ENCODE measurements around the gene TBC1D32.
"Not testable (repeated sequence)": the region's sequence is repeated elsewhere in the genome, so short reads cannot be mapped to it uniquely, and the experiment has no call there.

The TBC1D32 gene

GRCh38 chr6:121347484-121347883 is 13.2 kb upstream of the TBC1D32 start:
- Histone ChIP-seq H3K9ac (ENCODE audit: low read length) (no peak overlapping the region), H3K4me1 (ENCODE audit: insufficient read depth, low read length) (no peaks in the 10 kb centered on the region), H3K27ac (ENCODE audit: low read depth, low read length) (no peak overlapping the region), H3K27me3 (ENCODE audit: control insufficient read depth in 1 of 2, insufficient read depth in 2 of 2, low read length in 2 of 2) (no peaks in the 10 kb centered on the region), H3K4me3 (ENCODE audit: low read depth in 1 of 2, low read length in 2 of 2) (no peak overlapping the region), H3K9me3 (ENCODE audit: low read length) (no peaks in the 10 kb centered on the region), H3K36me3 (ENCODE audit: insufficient read depth, low read length) (no peaks in the 10 kb centered on the region)

GRCh38 chr6:121344539-121344938 is 10.3 kb upstream of the TBC1D32 start:
- Histone ChIP-seq H3K27ac (ENCODE audit: low read depth, low read length) (no peak overlapping the region), H3K27me3 (ENCODE audit: control insufficient read depth in 1 of 2, insufficient read depth in 2 of 2, low read length in 2 of 2) (no peaks in the 10 kb centered on the region), H3K36me3 (ENCODE audit: insufficient read depth, low read length) (no peaks in the 10 kb centered on the region), H3K9ac (ENCODE audit: low read length) (no peak overlapping the region), H3K4me1 (ENCODE audit: insufficient read depth, low read length) (no peaks in the 10 kb centered on the region), H3K4me3 (ENCODE audit: low read depth in 1 of 2, low read length in 2 of 2) (no peak overlapping the region), H3K9me3 (ENCODE audit: low read length) (no peaks in the 10 kb centered on the region)

DNA sequence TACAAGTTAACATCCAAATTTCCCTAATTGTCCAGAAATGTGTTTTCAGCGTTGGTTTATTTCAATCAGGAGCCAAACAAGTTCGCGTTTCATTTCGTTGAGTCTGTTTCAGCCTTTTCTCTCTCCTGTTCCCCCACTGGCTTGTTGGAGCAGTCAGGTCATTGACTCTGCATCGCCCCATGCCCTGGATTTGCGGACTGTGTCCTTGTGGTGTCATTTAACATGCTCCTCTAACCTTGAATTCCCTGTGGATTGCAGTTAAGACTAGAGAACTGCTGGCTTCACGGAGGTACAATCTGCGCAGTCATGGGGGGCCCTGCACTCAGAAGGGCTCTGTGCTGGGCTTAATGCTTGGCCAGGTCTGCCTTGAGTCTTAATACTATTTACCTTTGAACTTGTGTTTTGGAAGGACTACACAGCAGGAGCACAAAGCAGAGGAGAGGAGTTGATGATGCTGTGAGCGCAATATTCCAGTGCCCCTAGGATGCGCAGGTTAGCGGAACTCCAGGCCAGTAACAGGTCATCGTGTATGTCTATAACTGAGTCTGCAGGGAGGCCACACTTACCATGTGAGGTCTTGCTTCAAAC is 5.5 kb upstream of the TBC1D32 start:
- Histone ChIP-seq H3K9me3 (ENCODE audit: low read length) (no peaks in the 10 kb centered on the region), H3K4me1 (ENCODE audit: insufficient read depth, low read length) (no peaks in the 10 kb centered on the region), H3K36me3 (ENCODE audit: insufficient read depth, low read length) (no peaks in the 10 kb centered on the region), H3K27me3 (ENCODE audit: control insufficient read depth in 1 of 2, insufficient read depth in 2 of 2, low read length in 2 of 2) (no peaks in the 10 kb centered on the region), H3K27ac (ENCODE audit: low read depth, low read length) (no peak overlapping the region), H3K9ac (ENCODE audit: low read length) (no peak overlapping the region), H3K4me3 (ENCODE audit: low read depth in 1 of 2, low read length in 2 of 2) (no peak overlapping the region)

GRCh38 chr6:121338956-121339355 is 4.7 kb upstream of the TBC1D32 start:
- H3K4me3 ChIP-seq (ENCODE audit: low read depth in 1 of 2, low read length in 2 of 2): no peak overlapping the region
- H3K9me3 ChIP-seq (ENCODE audit: low read length): no peaks in the 10 kb centered on the region
- no peaks in the 10 kb centered on the region for H3K27me3 ChIP-seq (ENCODE audit: control insufficient read depth in 1 of 2, insufficient read depth in 2 of 2, low read length in 2 of 2)
- no peaks in the 10 kb centered on the region for H3K36me3 ChIP-seq (ENCODE audit: insufficient read depth, low read length)
- no peaks in the 10 kb centered on the region for H3K4me1 ChIP-seq (ENCODE audit: insufficient read depth, low read length)
- H3K27ac ChIP-seq (ENCODE audit: low read depth, low read length): no peak overlapping the region
- H3K9ac ChIP-seq (ENCODE audit: low read length): no peak overlapping the region

DNA sequence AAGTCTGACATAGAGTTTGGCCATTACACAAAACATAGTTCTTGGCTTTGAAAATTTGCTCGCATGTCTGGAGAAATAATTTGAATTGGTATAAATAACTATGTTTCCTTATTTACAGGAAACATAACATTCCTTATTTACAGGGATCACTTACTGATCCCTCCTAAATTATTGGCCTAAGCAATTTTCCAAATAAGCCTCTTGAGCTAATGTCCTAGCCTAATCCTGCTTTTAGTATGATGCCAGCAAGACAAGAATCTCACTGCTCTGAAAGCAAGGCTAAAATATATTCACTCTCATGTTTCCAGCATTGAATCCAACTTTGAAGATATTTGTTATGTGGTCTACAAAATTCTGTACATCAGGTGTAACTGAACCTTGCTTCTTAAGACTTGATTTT is 4.1 kb upstream of the TBC1D32 start:
- Histone ChIP-seq H3K9me3 (ENCODE audit: low read length) (no peaks in the 10 kb centered on the region), H3K4me3 (ENCODE audit: low read depth in 1 of 2, low read length in 2 of 2) (no peak overlapping the region), H3K27me3 (ENCODE audit: control insufficient read depth in 1 of 2, insufficient read depth in 2 of 2, low read length in 2 of 2) (no peaks in the 10 kb centered on the region), H3K27ac (ENCODE audit: low read depth, low read length) (no peak overlapping the region), H3K9ac (ENCODE audit: low read length) (no peak overlapping the region), H3K36me3 (ENCODE audit: insufficient read depth, low read length) (no peaks in the 10 kb centered on the region), H3K4me1 (ENCODE audit: insufficient read depth, low read length) (no peaks in the 10 kb centered on the region)

GRCh38 chr6:121335087-121336008 is 1.1 kb upstream of the TBC1D32 start:
- Histone ChIP-seq H3K4me1 (ENCODE audit: insufficient read depth, low read length) (no peaks in the 10 kb centered on the region), H3K36me3 (ENCODE audit: insufficient read depth, low read length) (no peaks in the 10 kb centered on the region), H3K27me3 (ENCODE audit: control insufficient read depth in 1 of 2, insufficient read depth in 2 of 2, low read length in 2 of 2) (no peaks in the 10 kb centered on the region), H3K27ac (ENCODE audit: low read depth, low read length) (peak overlapping the region; percentile 52), H3K9ac (ENCODE audit: low read length) (peak overlapping the region; percentile 56), H3K4me3 (ENCODE audit: low read depth in 1 of 2, low read length in 2 of 2) (peak overlapping the region; percentile 51 to 92), H3K9me3 (ENCODE audit: low read length) (no peaks in the 10 kb centered on the region)

DNA sequence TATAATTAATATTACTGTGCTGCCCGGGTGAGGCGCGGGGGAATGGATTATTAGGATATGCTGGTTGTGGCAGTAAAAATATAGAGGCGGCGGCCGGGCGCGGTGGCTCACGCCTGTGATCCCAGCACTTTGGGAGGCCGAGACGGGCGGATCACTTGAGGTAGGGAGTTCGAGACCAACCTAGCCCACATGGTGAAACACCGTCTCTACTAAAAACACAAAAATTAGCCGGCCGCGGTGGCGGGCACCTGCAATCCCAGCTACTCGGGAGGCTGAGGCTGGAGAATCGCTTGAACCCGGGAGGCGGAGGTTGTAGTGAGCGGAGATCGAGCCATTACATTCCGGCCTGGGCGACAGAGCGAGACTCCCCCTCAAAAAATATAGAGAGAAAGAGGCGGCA is 586 bp downstream of the TBC1D32 start:
- H3K27ac ChIP-seq (ENCODE audit: low read depth, low read length): peak overlapping the region; percentile 52
- H3K9me3 ChIP-seq (ENCODE audit: low read length); H3K36me3 ChIP-seq (ENCODE audit: insufficient read depth, low read length); H3K9ac ChIP-seq (ENCODE audit: low read length); H3K4me1 ChIP-seq (ENCODE audit: insufficient read depth, low read length); H3K27me3 ChIP-seq (ENCODE audit: control insufficient read depth in 1 of 2, insufficient read depth in 2 of 2, low read length in 2 of 2): not testable (repeated sequence)
- peak overlapping the region in 1 of 2 donors; percentile 92 for H3K4me3 ChIP-seq (ENCODE audit: low read depth in 1 of 2, low read length in 2 of 2)

DNA sequence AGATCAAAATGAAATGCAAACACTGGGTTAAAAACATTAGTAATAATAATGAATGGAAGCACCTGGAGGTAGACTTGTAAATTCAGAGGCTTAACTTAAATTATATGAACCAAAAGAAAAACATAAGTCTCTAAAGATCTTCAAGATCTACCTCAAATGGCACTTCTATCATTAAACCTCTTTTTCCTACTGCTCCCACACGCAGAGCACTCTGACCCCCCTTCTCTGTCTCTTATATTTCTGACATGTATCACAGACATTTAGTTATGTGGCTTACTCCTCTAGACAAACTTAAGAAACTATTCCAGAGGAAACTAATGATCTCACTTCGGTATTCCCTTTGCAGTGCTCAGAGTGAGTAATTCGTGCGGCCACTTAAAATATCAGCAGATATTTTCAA is 1.1 kb downstream of the TBC1D32 start:
- Histone ChIP-seq H3K4me3 (ENCODE audit: low read depth in 1 of 2, low read length in 2 of 2) (no peak overlapping the region), H3K27ac (ENCODE audit: low read depth, low read length) (no peak overlapping the region), H3K9ac (ENCODE audit: low read length) (no peak overlapping the region), H3K9me3 (ENCODE audit: low read length) (no peaks in the 10 kb centered on the region), H3K27me3 (ENCODE audit: control insufficient read depth in 1 of 2, insufficient read depth in 2 of 2, low read length in 2 of 2) (no peaks in the 10 kb centered on the region), H3K36me3 (ENCODE audit: insufficient read depth, low read length) (no peaks in the 10 kb centered on the region), H3K4me1 (ENCODE audit: insufficient read depth, low read length) (no peaks in the 10 kb centered on the region)

DNA sequence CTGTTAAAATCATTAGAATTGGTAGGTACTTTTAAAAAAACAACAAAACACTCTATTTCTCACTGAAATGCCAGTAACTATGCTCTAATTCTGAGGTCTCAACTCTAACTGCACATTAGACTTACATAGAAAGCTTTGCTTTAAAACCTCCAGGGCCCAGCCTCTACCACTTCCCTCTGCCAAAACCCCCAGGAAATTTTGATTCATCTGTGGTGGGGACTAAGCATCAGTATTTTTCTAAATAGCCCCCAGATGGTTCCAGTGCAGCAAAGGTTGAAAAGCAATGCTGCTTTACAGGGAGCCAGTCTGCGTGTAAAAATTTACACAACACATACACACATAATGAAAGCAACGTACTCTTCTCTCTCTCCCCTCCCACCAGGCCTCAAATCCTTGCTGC is 3.8 kb downstream of the TBC1D32 start:
- H3K4me1 ChIP-seq (ENCODE audit: insufficient read depth, low read length): no peaks in the 10 kb centered on the region
- no peaks in the 10 kb centered on the region for H3K36me3 ChIP-seq (ENCODE audit: insufficient read depth, low read length)
- no peaks in the 10 kb centered on the region for H3K27me3 ChIP-seq (ENCODE audit: control insufficient read depth in 1 of 2, insufficient read depth in 2 of 2, low read length in 2 of 2)
- no peak overlapping the region for H3K27ac ChIP-seq (ENCODE audit: low read depth, low read length)
- no peak overlapping the region for H3K9ac ChIP-seq (ENCODE audit: low read length)
- no peak overlapping the region for H3K4me3 ChIP-seq (ENCODE audit: low read depth in 1 of 2, low read length in 2 of 2)
- H3K9me3 ChIP-seq (ENCODE audit: low read length): no peaks in the 10 kb centered on the region

DNA sequence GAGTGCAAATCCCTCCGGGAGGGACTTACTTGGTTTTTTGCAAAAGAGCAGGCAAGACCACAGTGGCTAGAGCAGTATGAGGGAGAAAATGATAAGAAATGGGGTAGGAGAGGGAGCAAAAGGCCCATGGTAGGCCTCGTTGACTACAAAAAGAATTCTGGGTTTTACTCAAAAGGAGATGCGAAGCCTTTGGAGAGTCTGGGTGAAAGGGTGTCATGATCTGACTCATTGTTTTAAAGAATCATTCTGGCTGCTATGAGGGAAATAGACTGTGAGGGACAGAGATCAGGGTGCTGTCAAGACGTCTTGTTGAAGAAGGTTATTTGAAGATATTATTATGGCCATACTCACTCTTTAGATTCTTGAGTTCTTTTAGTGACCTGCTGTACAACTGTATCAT is 13.0 kb downstream of the TBC1D32 start:
- no peaks in the 10 kb centered on the region for H3K36me3 ChIP-seq (ENCODE audit: insufficient read depth, low read length)
- no peak overlapping the region for H3K9ac ChIP-seq (ENCODE audit: low read length)
- no peaks in the 10 kb centered on the region for H3K27me3 ChIP-seq (ENCODE audit: control insufficient read depth in 1 of 2, insufficient read depth in 2 of 2, low read length in 2 of 2)
- no peaks in the 10 kb centered on the region for H3K9me3 ChIP-seq (ENCODE audit: low read length)
- H3K4me3 ChIP-seq (ENCODE audit: low read depth in 1 of 2, low read length in 2 of 2): no peak overlapping the region
- H3K27ac ChIP-seq (ENCODE audit: low read depth, low read length): no peak overlapping the region
- H3K4me1 ChIP-seq (ENCODE audit: insufficient read depth, low read length): no peaks in the 10 kb centered on the region

GRCh38 chr6:121319603-121320002 is 14.7 kb downstream of the TBC1D32 start:
- H3K27ac ChIP-seq (ENCODE audit: low read depth, low read length): no peak overlapping the region
- H3K4me1 ChIP-seq (ENCODE audit: insufficient read depth, low read length): no peaks in the 10 kb centered on the region
- H3K4me3 ChIP-seq (ENCODE audit: low read depth in 1 of 2, low read length in 2 of 2): no peak overlapping the region
- no peaks in the 10 kb centered on the region for H3K27me3 ChIP-seq (ENCODE audit: control insufficient read depth in 1 of 2, insufficient read depth in 2 of 2, low read length in 2 of 2)
- no peak overlapping the region for H3K9ac ChIP-seq (ENCODE audit: low read length)
- H3K36me3 ChIP-seq (ENCODE audit: insufficient read depth, low read length): no peaks in the 10 kb centered on the region
- H3K9me3 ChIP-seq (ENCODE audit: low read length): no peaks in the 10 kb centered on the region

DNA sequence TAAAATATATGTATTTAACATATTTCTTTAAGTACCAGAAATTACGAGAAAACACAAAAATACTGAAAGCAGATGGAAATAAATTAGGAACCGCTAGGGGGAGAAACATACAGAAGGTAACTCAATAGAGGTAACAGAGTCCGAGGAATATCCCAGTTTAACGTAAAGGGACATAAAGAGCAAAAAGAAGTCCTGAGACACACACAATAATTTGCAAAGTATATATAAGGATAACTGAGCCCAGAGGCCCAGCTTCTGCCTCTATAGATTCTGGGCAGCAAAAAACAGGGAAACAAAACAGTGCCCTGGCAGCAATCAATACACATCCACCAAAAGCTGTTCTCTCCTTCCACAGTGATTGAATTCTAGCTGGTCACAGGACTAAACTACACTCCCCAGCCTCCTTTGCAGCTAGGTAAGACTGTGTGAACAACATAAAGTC is 15.1 kb downstream of the TBC1D32 start:
- no peaks in the 10 kb centered on the region for H3K27me3 ChIP-seq (ENCODE audit: control insufficient read depth in 1 of 2, insufficient read depth in 2 of 2, low read length in 2 of 2)
- H3K9me3 ChIP-seq (ENCODE audit: low read length): no peaks in the 10 kb centered on the region
- H3K27ac ChIP-seq (ENCODE audit: low read depth, low read length): no peak overlapping the region
- no peak overlapping the region for H3K9ac ChIP-seq (ENCODE audit: low read length)
- H3K4me3 ChIP-seq (ENCODE audit: low read depth in 1 of 2, low read length in 2 of 2): no peak overlapping the region
- no peaks in the 10 kb centered on the region for H3K4me1 ChIP-seq (ENCODE audit: insufficient read depth, low read length)
- H3K36me3 ChIP-seq (ENCODE audit: insufficient read depth, low read length): no peaks in the 10 kb centered on the region
